ENCODE measurements around the gene CST11. TPM values are rescaled to one million over a fixed set of nuclear protein-coding genes. Genes with fewer than 3 reads are reported as not detected.

CST11 gene
- total and polyA plus RNA-seq, 8 donors, result not detected

DNA sequence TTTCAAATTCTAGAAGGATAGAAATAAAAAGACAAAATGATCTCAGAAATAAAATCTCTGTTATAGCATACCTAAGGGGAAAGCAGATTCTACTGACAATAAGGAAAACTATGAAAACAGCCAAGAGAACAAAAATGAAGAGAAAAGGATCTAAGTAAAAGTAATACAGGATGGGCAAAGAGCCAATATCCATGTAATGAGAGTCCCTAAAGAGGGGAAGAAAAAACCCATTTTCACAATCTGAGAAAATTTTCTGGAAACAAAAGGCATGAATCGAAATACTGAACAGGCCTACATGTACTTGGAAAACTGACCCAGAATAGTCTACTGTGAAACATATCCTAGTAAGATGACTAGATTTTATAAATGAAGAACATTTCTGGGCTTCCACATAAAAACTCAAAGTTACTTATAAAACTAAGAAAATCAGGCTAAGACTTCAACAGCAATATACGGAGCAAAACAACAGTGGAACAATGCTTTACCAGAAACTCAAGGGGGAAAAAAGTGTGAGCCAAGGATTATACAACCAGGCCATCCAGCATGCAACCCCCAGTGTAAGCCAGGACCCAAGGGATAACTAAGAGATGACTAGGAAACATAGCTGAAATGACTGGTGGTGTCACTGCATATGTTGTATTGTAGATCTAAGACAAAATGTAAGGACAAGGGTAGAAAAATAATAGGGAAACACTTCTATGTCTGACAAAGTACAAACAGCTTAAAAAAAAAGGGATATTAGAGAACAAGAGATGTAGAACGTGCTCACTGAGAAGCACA lies 41.6 kb downstream of the CST11 start:
- FAIRE-seq, result no peak
- TF ChIP-seq, protein P1, sequence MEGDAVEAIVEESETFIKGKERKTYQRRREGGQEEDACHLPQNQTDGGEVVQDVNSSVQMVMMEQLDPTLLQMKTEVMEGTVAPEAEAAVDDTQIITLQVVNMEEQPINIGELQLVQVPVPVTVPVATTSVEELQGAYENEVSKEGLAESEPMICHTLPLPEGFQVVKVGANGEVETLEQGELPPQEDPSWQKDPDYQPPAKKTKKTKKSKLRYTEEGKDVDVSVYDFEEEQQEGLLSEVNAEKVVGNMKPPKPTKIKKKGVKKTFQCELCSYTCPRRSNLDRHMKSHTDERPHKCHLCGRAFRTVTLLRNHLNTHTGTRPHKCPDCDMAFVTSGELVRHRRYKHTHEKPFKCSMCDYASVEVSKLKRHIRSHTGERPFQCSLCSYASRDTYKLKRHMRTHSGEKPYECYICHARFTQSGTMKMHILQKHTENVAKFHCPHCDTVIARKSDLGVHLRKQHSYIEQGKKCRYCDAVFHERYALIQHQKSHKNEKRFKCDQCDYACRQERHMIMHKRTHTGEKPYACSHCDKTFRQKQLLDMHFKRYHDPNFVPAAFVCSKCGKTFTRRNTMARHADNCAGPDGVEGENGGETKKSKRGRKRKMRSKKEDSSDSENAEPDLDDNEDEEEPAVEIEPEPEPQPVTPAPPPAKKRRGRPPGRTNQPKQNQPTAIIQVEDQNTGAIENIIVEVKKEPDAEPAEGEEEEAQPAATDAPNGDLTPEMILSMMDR (IDR thresholded peaks at IDR 0.05), result no peak
- H3K36me3 ChIP-seq, result no peaks in the 10 kb centered on the region
- ATAC-seq, result no peak
- intact Hi-C loops (cut with DNase I), result no loop called here
- H3K9me3 ChIP-seq, result no peaks in the 10 kb centered on the region
- 90 to 91% methylated on average over 3 of the region's 3 CpGs for WGBS, 2 donors
- no peak for DNase-seq
- H3K27ac ChIP-seq, result no peak overlapping the region
- peaks cover 0 to 16% (median 0%) of the 10 kb centered on the region in 3 donors for H3K4me1 ChIP-seq
- no peaks in the 10 kb centered on the region for H3K27me3 ChIP-seq
- no peak overlapping the region for H3K4me3 ChIP-seq

DNA sequence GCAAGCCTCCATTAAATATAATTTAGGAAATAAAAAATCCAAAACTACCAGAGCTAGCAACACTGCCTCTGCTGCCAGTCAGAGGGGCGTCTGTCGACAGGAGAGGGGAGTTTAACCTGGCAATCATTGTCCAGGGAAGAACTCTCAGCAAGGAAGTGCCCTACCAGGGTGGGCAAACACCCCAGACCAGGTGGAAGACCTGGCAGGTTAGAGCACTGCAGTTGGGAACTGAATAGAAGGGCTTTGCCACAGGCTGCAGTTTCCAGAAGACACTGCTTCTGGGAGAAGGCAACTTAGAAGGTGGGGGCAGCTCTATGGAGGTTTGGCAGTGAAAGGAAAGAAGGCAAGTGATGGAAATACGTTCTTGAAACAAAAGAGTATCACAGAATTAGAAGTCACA lies 42.9 kb downstream of the CST11 start:
- intact Hi-C loops (cut with DNase I), result no loop called here
- TF ChIP-seq, protein P1 (IDR thresholded peaks at IDR 0.05), result no peak
- no peaks in the 10 kb centered on the region for H3K9me3 ChIP-seq
- no peaks in the 10 kb centered on the region for H3K27me3 ChIP-seq
- H3K4me3 ChIP-seq, result no peak overlapping the region
- no peak for FAIRE-seq
- H3K27ac ChIP-seq, result no peak overlapping the region
- no peaks in the 10 kb centered on the region for H3K36me3 ChIP-seq
- no peak for DNase-seq
- WGBS, 2 donors, result 79 to 82% methylated on average over 3 of the region's 3 CpGs
- H3K4me1 ChIP-seq, result peaks cover 0 to 16% (median 0%) of the 10 kb centered on the region in 3 donors
- ATAC-seq, result no peak

DNA sequence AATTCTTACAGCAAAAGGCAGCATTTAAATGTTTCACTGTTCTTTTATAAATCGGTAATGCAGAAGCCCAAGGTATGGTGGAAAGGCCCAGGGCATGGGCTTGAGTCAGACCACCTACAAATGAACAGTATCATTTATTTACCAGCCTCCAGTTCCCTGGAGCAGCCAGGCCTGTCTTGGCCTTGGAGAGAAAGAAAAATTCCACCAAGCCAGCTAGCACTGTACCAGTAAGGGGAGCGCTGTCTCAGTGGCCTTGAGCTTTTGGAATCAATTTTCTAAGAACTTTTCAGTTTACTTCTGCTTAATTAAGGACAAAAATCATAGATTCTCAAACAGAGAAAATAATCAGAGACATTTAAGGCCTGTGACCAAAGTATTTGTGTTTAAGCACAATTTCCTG lies 43.7 kb downstream of the CST11 start:
- Histone ChIP-seq H3K9me3 (no peaks in the 10 kb centered on the region), H3K4me3 (no peak overlapping the region), H3K36me3 (no peaks in the 10 kb centered on the region), H3K27ac (no peak overlapping the region), H3K27me3 (no peaks in the 10 kb centered on the region), H3K4me1 (peaks cover 0 to 16% (median 0%) of the 10 kb centered on the region in 3 donors)
- TF ChIP-seq, protein P1 (IDR thresholded peaks at IDR 0.05), result no peak
- 40 to 41% methylated on average over 2 of the region's 2 CpGs for WGBS, 2 donors
- peak in 3 of 4 donors; percentile 32 to 75 (median 64) for ATAC-seq
- intact Hi-C loops (cut with DNase I), result no loop called here
- no peak for FAIRE-seq
- no peak for DNase-seq

DNA sequence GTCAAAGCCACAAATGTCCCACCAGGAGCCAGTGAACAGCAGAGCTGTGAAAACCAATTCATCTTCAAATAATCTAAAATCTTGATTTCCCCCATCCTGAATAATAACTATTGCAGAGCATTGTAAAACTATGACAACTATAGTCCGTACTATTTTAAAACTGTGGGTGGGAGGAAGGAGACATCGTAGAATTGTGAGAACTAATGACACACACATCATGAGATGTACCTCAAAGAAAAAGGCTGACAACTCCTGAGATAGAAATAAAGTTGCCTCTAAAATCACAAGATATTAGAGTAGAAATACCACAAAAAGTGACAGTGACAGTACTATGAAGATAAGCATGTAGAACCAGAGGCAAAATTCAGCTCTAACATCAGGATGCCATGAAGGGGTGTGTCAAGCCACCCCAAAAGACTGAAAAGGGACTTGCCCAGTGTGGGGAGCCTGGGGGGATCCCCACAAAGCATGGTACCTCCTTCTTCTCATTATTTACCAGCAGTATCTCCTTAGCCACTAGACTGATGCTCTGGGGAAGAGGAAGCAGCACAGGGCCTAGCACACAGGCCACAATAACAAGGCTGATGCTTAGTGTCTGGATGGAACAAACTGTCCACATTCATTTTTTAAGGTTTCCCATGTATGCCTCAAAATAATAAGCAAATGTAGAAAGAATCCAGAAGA lies 44.8 kb downstream of the CST11 start:
- Histone ChIP-seq H3K36me3 (no peaks in the 10 kb centered on the region), H3K4me3 (no peak overlapping the region), H3K27me3 (no peaks in the 10 kb centered on the region), H3K4me1 (peaks cover 0 to 16% (median 0%) of the 10 kb centered on the region in 3 donors), H3K9me3 (no peaks in the 10 kb centered on the region), H3K27ac (no peak overlapping the region)
- WGBS, 2 donors, result 91 to 95% methylated on average over 2 of the region's 2 CpGs
- intact Hi-C loops (cut with DNase I), result no loop called here
- FAIRE-seq, result no peak
- DNase-seq, result no peak
- TF ChIP-seq, protein P1 (IDR thresholded peaks at IDR 0.05), result no peak
- no peak for ATAC-seq

DNA sequence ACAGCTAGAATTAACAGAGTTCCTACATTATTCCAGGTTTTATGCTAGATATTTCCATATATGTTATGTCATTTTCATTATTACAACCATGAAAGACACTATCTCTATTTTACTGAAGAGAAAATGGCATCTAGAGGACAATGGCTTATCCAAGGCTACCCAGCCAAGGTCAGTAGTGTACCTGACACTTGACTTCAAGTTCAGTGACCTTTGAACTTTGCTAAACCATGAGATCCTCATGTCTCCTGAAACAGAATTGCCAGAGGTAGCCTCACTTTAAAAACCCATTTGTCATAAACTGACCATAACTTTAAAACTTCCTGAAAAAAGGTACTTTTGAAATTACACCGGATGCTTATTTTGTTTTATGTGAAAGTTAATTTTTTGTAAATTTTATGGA lies 45.8 kb downstream of the CST11 start:
- H3K4me1 ChIP-seq, result peaks cover 0 to 10% (median 0%) of the 10 kb centered on the region in 3 donors
- whole genome bisulfite sequencing, 2 donors, result 98 to 100% methylated on average over 1 of the region's 1 CpG
- H3K36me3 ChIP-seq, result no peaks in the 10 kb centered on the region
- H3K4me3 ChIP-seq, result no peak overlapping the region
- H3K27ac ChIP-seq, result no peak overlapping the region
- no peaks in the 10 kb centered on the region for H3K9me3 ChIP-seq
- H3K27me3 ChIP-seq, result no peaks in the 10 kb centered on the region
- intact Hi-C loops (cut with DNase I), result no loop called here
- ATAC-seq (no peak), DNase-seq (no peak), FAIRE-seq (no peak)
- TF ChIP-seq, protein P1 (IDR thresholded peaks at IDR 0.05), result no peak

All from pancreas (tissue), 10 donors.